IMR-90 (cell line): ENCODE measurements around the gene FAM180A. TPM values are rescaled to one million over a fixed set of nuclear protein-coding genes. Genes with fewer than 3 reads are reported as not detected.

Experiments
- ATAC-seq: fragments of 200-7000 bp; cut with Tn5 transposase; 2 replicates; pipeline ENCODE4 v1.9.1; 2020; ENCODE audit warnings: low read depth, mild to moderate bottlenecking, moderate library complexity
- BruUV-seq: library from RNA; stranded (reverse); fragments of 400-500 nt; replicated peaks from 2 replicates; lab custom pipeline; 2021; lab: Mats Ljungman, UMichigan
- CTCF ChIA-PET: fragments of 300-600 bp; formaldehyde crosslinking; extraction: SDS; loops from one replicate; lab custom pipeline; 2021; ENCODE audit warnings: antibody characterized with exemption; lab: Yijun Ruan, JAX
- POLR2A ChIA-PET: fragments of 300-600 bp; sonication (Branson Sonifier 250); formaldehyde crosslinking; loops from one replicate; lab custom pipeline; 2022; ENCODE audit warnings: antibody characterized with exemption; ENCODE audit not compliant: unreplicated experiment; lab: Charles Lee
- DNase-seq: peaks from one replicate; pipeline ENCODE4 v3.0.0; 2013
- H2AFZ ChIP-seq: replicated peaks from 2 replicates; pipeline ENCODE3; 2013; ENCODE audit warnings: low read length, mild to moderate bottlenecking; ENCODE audit not compliant: poor library complexity
- H2AK5ac ChIP-seq: 2 replicates; pipeline ENCODE4 v1.6.1; 2013; ENCODE audit warnings: low read depth, low read length, inconsistent platforms
- H2AK9ac ChIP-seq: replicated peaks from 2 replicates; pipeline ENCODE3; 2013; ENCODE audit warnings: mild to moderate bottlenecking, low read depth, low read length, moderate library complexity; ENCODE audit not compliant: poor library complexity
- H2BK120ac ChIP-seq: 2 replicates; pipeline ENCODE4 v1.6.1; 2013; ENCODE audit warnings: low read depth, low read length, inconsistent platforms
- H2BK15ac ChIP-seq: 3 replicates; pipeline ENCODE4 v1.6.1; 2013; ENCODE audit warnings: low read depth, low read length, inconsistent platforms
- H2BK20ac ChIP-seq: 2 replicates; pipeline ENCODE4 v1.6.1; 2013; ENCODE audit warnings: low read depth, mild to moderate bottlenecking, inconsistent platforms, low read length, moderate library complexity
- H2BK5ac ChIP-seq: 2 replicates; pipeline ENCODE4 v1.6.1; 2013; ENCODE audit warnings: mild to moderate bottlenecking, low read depth, low read length, inconsistent platforms; ENCODE audit not compliant: poor library complexity, severe bottlenecking
- H3K14ac ChIP-seq: replicated peaks from 2 replicates; pipeline ENCODE4 v1.6.1; 2013; ENCODE audit warnings: low read depth, low read length, inconsistent platforms
- H3K18ac ChIP-seq: 2 replicates; pipeline ENCODE4 v1.6.1; 2013; ENCODE audit warnings: low read depth, low read length, control low read depth
- H3K23ac ChIP-seq: 2 replicates; pipeline ENCODE4 v1.6.1; 2013; ENCODE audit warnings: low read depth, low read length, inconsistent platforms
- H3K27ac ChIP-seq: 2 replicates; pipeline ENCODE4 v1.5.1; 2013; ENCODE audit warnings: mild to moderate bottlenecking, control low read depth, low read length; ENCODE audit not compliant: insufficient read depth
- H3K27me3 ChIP-seq: 2 replicates; pipeline ENCODE4 v1.6.1; 2013; ENCODE audit warnings: low read length; ENCODE audit not compliant: control insufficient read depth, insufficient read depth
- H3K36me3 ChIP-seq: 2 replicates; pipeline ENCODE4 v1.6.1; 2013; ENCODE audit warnings: low read length, mixed read lengths; ENCODE audit not compliant: control insufficient read depth, insufficient read depth
- H3K4ac ChIP-seq: 2 replicates; pipeline ENCODE4 v1.6.1; 2013; ENCODE audit warnings: low read depth, low read length, inconsistent platforms
- H3K4me1 ChIP-seq: 2 replicates; pipeline ENCODE4 v1.6.1; 2013; ENCODE audit warnings: low read length, mixed read lengths; ENCODE audit not compliant: control insufficient read depth, insufficient read depth
- H3K4me2 ChIP-seq: 2 replicates; pipeline ENCODE4 v1.6.1; 2013; ENCODE audit warnings: low read depth, mild to moderate bottlenecking, control low read depth, low read length, moderate library complexity
- H3K4me3 ChIP-seq: 2 replicates; pipeline ENCODE4 v1.5.1; 2013; ENCODE audit warnings: low read depth, mild to moderate bottlenecking, control low read depth, low read length, moderate library complexity; ENCODE audit not compliant: insufficient read depth
- H3K56ac ChIP-seq: 2 replicates; pipeline ENCODE4 v1.6.1; 2013; ENCODE audit warnings: low read length, inconsistent platforms; ENCODE audit not compliant: insufficient read depth; ENCODE audit errors: extremely low read depth
- H3K79me1 ChIP-seq, 2 experiments: 2 replicates each; pipeline ENCODE4 v1.6.1; 2013; ENCODE audit warnings: low read length in 2 of 2, inconsistent platforms in 1 of 2, low read depth in 1 of 2
- H3K9ac ChIP-seq: 2 replicates; pipeline ENCODE4 v1.6.1; 2013; ENCODE audit warnings: low read depth, low read length, control low read depth
- H3K9me1 ChIP-seq: 2 replicates; pipeline ENCODE4 v1.6.1; 2013; ENCODE audit warnings: low read length, inconsistent platforms; ENCODE audit not compliant: insufficient read depth
- H3K9me3 ChIP-seq: 2 replicates; pipeline ENCODE4 v1.6.1; 2013; ENCODE audit warnings: low read length; ENCODE audit not compliant: control insufficient read depth, insufficient read depth
- H4K20me1 ChIP-seq: 2 replicates; pipeline ENCODE4 v1.6.1; 2013; ENCODE audit warnings: low read length, inconsistent platforms; ENCODE audit not compliant: insufficient read depth
- H4K5ac ChIP-seq: 2 replicates; pipeline ENCODE4 v1.6.1; 2013; ENCODE audit warnings: mild to moderate bottlenecking, low read depth, low read length, control low read depth
- H4K8ac ChIP-seq, 2 experiments: 2 replicates each; pipeline ENCODE4 v1.6.1; 2013; ENCODE audit warnings: low read depth in 2 of 2, low read length in 2 of 2, control low read depth in 1 of 2, inconsistent platforms in 1 of 2
- H4K91ac ChIP-seq: 2 replicates; pipeline ENCODE4 v1.6.1; 2013; ENCODE audit warnings: low read depth, low read length, inconsistent platforms; ENCODE audit not compliant: insufficient read depth
- BHLHE40 ChIP-seq: fragments of 150-350 bp; IDR thresholded peaks from 2 replicates; pipeline ENCODE4 v1.6.1; 2016; ENCODE audit warnings: mild to moderate bottlenecking, low read depth, low read length
- CHD1 ChIP-seq: IDR thresholded peaks from 2 replicates; pipeline ENCODE4 v1.6.1; 2012; ENCODE audit warnings: low read depth, low read length, improper control_type of control experiment
- RFX5 ChIP-seq: IDR thresholded peaks from 2 replicates; pipeline ENCODE4 v1.8.0; 2012; ENCODE audit warnings: low read depth, mild to moderate bottlenecking, low read length, moderate library complexity
- WGBS, 2 experiments: methylation state at CpG; one replicate each; pipeline versions ENCODE4 v1.1.5 to v1.1.7; 2013; ENCODE audit warnings: missing lambda C conversion rate in 2 of 2; ENCODE audit not compliant: insufficient read length in 1 of 2; ENCODE audit errors: extremely low coverage in 2 of 2; 5-methylcytosine and 5-hydroxymethylcytosine counted together
- dilution Hi-C: fragments of 300-500 bp; cut with HindIII; formaldehyde crosslinking; loops from one replicate; pipeline ENCODE4 v1.14.3; 2018; ENCODE audit warnings: low sequenced_read_pairs; ENCODE audit not compliant: unreplicated experiment
- in situ Hi-C: fragments of 300-500 bp; cut with MboI; formaldehyde crosslinking; loops from 3 replicates; pipeline ENCODE4 v1.14.3; 2019; ENCODE audit warnings: low sequenced_read_pairs, inconsistent platforms, mixed read lengths
- intact Hi-C: fragments of 100-400 bp; cut with micrococcal nuclease; formaldehyde crosslinking; loops from 2 replicates; pipeline ENCODE4 v1.10.0; 2022
- polyA plus RNA-seq, 3 experiments: library from polyadenylated mRNA; depleted of rRNA; stranded (reverse); fragments of >200 nt; gene quantifications; 2 replicates each; pipeline ENCODE4 v1.2.3, GENCODE V29; 2012; ENCODE audit warnings: low replicate concordance in 1 of 3
- total RNA-seq: library from RNA; depleted of rRNA; stranded (reverse); fragments of >200 nt; gene quantifications from 2 replicates; pipeline ENCODE4 v1.2.3, GENCODE V29; 2012

The FAM180A gene
- total and polyA plus RNA-seq, 2 of the 4 experiments (the other 2 are of a cell fraction) = 1.3 to 2.0 TPM

GRCh38 chr7:135684136-135684535 is 64.5 kb downstream of the FAM180A start:
- Histone ChIP-seq H3K18ac (0 out of 2 replicates have a peak overlapping the region, but pooled peaks have one; percentile 26), H2BK20ac (peak overlapping the region; percentile 48; the same call in 1 of the 2 replicates), H2BK15ac (no peak overlapping the region), H4K91ac (peak overlapping the region; percentile 51), H4K8ac (peak overlapping the region in 1 of 2 experiments; percentile 62; a peak in 1 of 4 replicates), H4K5ac (no peak overlapping the region), H3K9me3 (no peaks in the 10 kb centered on the region), H3K14ac (peak overlapping the region; percentile 69), H4K20me1 (0 out of 2 replicates have a peak, but pooled peaks cover 6% of the 10 kb centered on the region), H2AK5ac (peak overlapping the region; percentile 70), H2BK5ac (peak overlapping the region; percentile 55), H2AK9ac (no peak overlapping the region), H3K4me2 (no peak overlapping the region), H3K4ac (peak overlapping the region; percentile 47), H3K23ac (peak overlapping the region; percentile 8), H3K27ac (no peak overlapping the region; the same call in 1 of the 2 replicates), H3K27me3 (no peaks in the 10 kb centered on the region), H3K79me1 (peaks cover 27 to 65% of the 10 kb centered on the region in 2 experiments), H3K56ac (no peak overlapping the region), H3K4me1 (peaks cover 15% of the 10 kb centered on the region), H2BK120ac (peak overlapping the region; percentile 60; the same call in 1 of the 2 replicates), H3K36me3 (peaks cover 5% of the 10 kb centered on the region), H3K4me3 (no peak overlapping the region), H3K9me1 (peaks cover 32% of the 10 kb centered on the region), H2AFZ (peak overlapping the region; percentile 54), H3K9ac (no peak overlapping the region)
- POLR2A ChIA-PET = no interaction called here
- ATAC-seq (peak; percentile 79), DNase-seq (peak; percentile 49)
- CTCF ChIA-PET = interaction anchor here (0.6 to 2.2 kb wide), 2 partner anchors 11 to 156 kb away, joined by 3 to 6 read pairs; no protein-coding TSS in a partner anchor
- intact Hi-C loops (no loop called here), in situ Hi-C loops (no loop called here), dilution Hi-C loops (no loop called here)
- TF ChIP-seq BHLHE40 = no peak
- TF ChIP-seq CHD1 = no peak
- TF ChIP-seq RFX5 = no peak
- BruUV-seq = no TSS peak
- no CpG with 5 or more reads among the region's 3 CpGs for WGBS, 2 experiments
